Amygdala (tissue), 56 donors: Measurements from ENCODE around the gene SLC43A1.

Experiments
- DNase-seq, 56 donors: peaks; one replicate each; lab custom pipeline; 2025; lab: John Stamatoyannopoulos, UW

Gene SLC43A1

DNA sequence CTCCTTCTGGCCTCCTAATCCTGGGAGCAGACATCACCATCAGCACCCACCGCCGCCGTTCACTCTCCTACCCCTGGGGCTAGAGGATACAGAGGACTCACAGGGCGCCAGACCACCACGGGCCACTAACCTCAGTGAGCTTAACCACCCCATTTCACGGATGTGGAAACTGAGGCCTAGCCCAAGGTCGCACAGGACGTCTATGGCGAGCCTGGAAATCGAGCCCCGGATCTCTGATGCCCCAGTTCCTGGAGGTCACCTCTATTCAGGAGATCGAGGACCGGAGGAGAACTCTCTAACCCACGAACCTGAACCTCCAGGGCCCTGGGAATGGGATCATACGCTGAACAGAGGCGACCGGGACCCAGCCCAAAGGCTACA is 14.7 kb upstream of the SLC43A1 start:
- no peak for DNase-seq

- no peak for DNase-seq
These were observed 13.5 kb upstream of the SLC43A1 start for GRCh38 chr11:57529012-57529411.

DNA sequence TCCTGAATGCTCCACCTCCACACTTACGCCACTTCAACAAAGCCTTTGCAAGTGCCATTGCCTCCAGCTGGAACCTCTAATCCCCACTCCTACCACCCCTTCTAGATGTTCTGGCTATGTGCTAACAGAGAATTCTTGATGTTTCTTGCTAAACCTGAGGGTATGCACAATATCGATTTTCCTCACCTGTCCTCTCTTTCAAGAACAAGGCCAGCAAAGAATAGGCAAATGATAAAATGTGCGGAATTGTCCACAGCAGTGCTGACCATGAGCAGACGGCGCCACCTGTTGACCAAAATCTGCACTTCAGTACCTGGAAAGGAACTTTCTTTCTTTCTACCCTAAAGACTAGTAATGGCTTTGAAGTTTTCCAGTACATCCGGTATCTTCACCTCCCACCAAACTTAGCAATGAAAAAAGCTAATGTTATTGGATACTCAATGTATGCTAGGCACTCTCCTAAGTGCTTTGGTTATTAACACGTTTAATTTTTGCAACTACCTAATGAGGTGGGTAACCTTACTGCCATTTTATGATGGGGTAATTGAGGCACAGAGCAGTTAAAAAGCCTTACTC is 11.6 kb upstream of the SLC43A1 start:
- DNase-seq: peak in 42 of 56 donors; percentile 2 to 85 (median 34)

DNA sequence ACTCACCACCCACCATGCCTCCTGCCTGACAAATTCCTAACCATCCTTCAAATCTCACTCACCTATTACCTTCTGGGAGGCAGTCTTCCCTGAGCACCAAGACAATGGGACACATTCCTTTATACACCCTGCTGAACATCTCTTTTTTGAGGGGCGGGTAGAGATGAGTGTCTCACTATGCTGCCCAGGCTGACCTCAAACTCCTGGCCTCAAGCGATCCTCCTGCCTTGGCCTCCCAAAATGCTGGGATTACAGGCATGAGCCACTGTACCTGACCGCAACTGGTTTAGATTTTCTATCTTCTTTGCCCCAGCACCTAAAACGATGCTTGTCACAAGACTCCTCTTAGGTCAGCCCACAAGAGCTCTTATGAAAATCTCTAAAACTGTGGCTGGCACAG is 7.9 kb upstream of the SLC43A1 start:
- DNase-seq: no peak

DNA sequence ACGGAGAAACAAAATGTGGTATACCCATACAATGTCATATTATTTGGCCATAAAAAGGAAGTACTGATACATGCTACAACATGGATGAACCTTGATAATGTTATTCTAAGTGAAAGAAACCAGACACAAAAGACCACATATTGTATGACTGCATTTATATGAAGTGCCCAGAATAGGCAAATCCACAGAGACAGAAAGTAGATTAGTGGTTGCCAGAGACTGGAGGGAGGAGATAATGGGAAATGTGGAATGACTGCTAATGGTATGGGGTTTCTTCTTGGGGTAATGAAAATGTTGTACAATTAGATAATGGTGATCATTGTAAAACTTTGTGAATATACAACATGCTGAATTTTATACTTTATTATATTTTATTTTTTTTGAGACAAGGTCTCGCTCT is 5.6 kb upstream of the SLC43A1 start:
- no peak for DNase-seq

DNA sequence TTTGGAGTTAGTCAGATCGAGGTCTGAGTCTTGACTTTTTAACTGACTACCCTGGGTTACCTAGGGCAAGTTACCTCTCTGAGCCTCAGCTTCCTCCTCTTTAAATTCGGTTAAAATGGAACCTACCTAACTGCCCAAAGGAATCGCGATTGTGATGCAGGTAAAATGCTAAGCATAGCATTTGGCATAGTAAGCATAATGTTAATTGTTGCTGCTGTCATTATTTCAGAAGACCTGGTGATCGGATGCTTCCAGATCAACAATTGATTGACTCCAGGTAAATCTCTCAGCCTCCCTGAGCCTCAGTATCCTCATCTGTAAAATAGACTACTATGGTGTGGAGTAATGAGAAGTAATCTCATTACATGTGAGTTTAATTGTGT is 550 bp upstream of the SLC43A1 start:
- DNase-seq: no peak

GRCh38 chr11:57514538-57515331 is 767 bp downstream of the SLC43A1 start:
- DNase-seq: peak in 9 of 56 donors; percentile 6 to 45 (median 26)

GRCh38 chr11:57513911-57514537 is 1.5 kb downstream of the SLC43A1 start:
- DNase-seq: peak in 13 of 56 donors; percentile 9 to 41 (median 17)

GRCh38 chr11:57513452-57513795 is 2.1 kb downstream of the SLC43A1 start:
- no peak for DNase-seq

DNA sequence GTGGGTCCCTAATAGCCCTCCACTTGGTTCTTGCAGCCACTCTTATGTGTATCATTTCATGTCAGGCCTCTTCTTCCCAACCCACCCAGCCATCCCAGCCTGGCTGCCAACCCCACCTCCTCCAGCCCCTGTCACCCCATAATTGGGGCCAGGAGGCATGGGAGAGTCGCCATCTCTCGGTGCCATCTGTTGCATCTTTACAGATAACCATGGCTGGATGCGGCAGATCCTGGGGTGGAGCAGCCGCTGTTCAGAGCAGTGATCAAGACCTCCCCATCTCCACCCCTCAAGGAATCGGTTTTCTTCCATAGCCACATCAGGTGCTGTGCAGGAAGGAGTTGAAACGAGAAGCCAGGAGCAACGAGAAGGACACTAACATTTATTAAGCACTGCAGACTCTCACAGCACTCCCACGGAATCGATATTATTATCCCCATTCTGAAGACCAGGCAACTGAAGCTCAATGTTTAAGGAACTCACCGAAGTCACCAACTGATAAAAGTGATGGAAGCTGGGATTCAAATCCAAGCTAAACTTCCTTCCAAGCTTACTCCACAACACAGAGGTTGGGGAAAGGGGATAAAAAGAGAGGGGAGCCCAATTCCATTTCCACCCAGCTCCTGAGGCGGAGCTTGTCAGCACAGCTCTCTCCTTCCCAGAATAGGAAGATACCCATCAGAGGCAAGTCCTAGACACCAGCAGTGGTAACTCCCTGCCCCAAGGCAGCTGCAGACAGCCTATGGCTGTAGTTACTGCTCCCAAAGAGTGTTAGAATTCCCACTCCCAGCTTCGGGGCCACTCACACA is 2.7 kb downstream of the SLC43A1 start:
- DNase-seq: peak in 1 of 56 donors; percentile 4

- DNase-seq: no peak
These were observed 3.6 kb downstream of the SLC43A1 start for GRCh38 chr11:57511741-57512430.

DNA sequence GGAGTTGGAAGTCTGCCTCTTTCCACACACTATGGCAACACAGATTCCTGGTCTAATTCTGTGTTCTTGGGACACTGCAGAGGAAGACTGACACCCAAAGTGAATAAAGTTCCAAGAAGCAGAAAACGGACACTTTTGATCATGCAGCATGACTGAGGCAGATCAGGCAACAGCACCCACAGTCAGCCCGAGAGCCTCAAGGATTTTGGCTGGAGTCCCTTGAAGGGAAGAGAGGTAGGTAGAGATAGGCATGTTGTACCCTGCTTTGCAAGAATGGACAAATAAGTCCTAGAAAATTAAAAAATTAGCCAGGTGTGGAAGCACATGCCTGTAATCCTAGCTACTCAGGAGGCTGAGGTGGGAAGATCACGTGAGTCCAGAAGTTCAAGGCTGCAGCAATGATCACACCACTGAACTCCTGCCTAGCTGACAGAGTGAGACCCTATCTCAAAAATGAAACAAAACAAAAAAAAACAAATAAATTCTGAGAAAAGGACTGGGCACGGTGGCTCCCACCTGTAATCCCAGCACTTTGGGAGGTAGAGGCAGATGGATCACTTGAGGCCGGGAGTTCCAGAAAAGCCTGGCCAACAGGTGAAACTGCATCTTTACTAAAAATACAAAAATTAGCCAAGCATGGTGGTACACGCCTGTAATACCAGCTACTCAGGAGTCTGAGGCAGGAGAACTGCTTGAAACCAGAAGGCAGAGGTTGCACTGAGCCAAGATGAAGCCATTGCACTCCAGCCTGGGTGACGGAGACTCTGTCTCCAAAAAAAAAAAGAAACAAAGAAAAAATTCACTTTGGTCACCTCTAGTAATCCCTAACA is 6.9 kb downstream of the SLC43A1 start:
- no peak for DNase-seq

- DNase-seq: no peak
These were observed 9.0 kb downstream of the SLC43A1 start for GRCh38 chr11:57506522-57506921.

- DNase-seq: no peak
These were observed 11.0 kb downstream of the SLC43A1 start for GRCh38 chr11:57504511-57504910.

DNA sequence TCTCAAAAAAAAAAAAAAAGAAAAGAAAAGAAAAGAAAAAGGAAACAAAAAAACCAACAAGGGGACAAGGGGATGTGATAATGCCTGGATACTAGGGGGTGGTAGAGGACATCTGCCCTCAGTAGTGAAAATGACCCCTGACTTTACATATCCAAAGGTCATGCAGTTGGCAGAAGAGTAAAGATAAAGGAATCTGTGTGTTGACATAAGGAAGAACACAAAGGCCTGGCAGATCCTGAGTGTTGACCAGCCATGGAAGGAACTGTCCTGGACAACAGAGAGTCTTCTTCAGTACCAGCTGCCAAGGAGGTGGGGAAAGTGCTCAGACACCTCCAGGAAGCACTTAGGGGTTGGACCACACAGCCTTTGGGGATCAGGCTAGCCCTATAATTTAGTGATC is 12.6 kb downstream of the SLC43A1 start:
- no peak for DNase-seq

DNA sequence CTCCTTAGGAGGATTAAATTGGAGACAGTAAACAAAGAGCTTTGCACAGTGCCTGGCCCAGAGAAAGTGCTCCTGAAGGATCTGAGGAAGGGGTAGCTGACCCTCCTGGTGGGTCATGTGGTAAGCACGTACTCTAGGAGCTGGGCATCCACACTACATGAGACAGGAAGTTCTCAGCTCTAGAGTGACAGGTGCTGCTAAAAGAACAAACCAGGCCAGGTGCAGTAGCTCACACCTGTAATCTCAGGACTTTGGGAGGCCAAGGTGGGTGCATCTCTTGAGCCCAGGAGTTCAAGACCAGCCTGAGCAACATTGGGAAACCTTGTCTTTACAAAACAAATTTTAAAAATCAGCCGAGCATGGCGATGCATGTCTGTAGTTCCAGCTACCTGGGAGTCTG is 13.1 kb downstream of the SLC43A1 start:
- DNase-seq: no peak

DNA sequence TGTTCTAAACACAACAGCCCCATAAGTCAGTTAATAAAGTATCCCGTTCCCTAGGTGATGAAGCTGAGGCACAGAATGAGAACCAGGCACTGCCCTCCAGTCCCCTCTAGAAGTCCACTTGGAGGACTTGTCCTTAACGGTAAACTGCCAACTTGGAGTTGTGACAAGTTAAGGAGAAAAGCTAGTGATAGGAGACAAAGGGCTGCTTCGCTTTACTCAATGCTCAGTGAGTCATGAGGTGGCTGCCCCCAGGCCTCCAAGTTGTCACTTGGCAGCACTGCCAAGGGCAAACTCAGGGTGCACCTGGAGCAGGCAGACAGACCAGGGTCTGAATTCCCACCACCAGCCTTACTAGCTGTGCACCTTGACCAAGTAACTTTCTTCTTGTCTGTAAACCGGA is 13.5 kb downstream of the SLC43A1 start:
- peak in 1 of 56 donors; percentile 6 for DNase-seq

DNA sequence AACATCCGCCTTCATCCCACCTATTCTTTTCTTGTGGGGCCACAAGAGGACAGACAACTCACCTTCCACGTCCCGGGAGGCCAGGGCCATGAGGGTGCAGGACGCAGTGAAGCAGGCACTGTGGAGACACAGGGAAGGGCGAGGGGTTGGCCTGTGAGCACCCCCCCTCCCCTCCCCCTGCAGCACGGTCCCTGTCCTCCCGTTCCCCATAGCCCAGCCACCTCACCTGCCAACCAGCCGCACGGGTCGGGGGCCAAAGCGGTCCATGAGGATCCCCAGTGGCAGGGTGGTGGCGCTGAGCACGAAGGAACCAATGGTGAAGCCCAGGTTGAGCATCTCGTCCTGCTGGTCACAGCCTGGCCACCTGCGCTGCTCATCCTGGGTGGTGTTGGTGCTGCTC is 14.6 kb downstream of the SLC43A1 start:
- no peak for DNase-seq

DNA sequence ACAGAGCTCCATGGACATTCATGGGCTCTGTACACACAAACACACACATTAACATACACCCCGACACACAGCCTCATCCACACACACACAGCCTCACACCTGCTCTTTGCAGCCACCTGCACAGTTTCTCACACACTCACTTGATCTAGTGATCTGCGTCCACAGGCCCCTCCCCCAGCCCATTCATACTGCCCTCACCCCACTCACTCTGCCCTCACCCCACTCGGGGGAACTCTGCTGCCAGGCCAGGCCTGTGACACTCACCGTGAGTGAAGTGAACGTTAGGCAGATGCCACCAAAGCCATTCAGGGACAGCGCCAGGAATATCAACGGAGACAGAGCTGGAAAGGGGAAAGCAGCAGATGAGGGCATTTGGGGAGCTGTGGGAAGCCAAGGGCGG is 15.0 kb downstream of the SLC43A1 start:
- DNase-seq: no peak

DNA sequence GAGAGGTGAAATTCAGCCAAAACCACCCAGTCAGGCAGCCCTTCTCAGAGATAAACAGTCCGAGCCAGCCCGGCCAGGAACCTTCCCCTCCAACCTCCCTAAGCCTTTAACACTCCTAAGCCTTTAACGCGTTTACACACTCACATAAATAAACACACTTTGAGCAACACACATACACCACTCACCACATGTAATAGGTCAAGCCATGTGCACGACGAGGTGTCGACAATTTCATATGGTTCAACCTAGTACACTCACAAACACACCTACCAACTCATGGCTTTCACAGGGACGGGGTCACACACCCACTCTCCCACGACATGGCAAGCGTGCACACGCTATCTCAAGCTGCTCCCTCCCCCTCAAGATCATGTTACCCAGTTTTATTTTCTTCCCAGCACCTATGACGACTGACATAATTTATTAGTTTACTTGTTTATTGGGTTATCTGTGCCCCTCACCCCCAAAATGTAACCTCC is 15.5 kb downstream of the SLC43A1 start:
- no peak for DNase-seq
